GM21423 (cell line): ENCODE data around the gene RNF10.
"Not testable (repeated sequence)": the region's sequence is repeated elsewhere in the genome, so short reads cannot be mapped to it uniquely, and the experiment has no call there.

Experiments
- ATAC-seq: cut with Tn5 transposase; IDR thresholded peaks from one replicate; pipeline ENCODE4 v1.9.1; 2021; ENCODE audit warnings: mild to moderate bottlenecking, moderate library complexity; ENCODE audit not compliant: unreplicated experiment

RNF10 gene

DNA sequence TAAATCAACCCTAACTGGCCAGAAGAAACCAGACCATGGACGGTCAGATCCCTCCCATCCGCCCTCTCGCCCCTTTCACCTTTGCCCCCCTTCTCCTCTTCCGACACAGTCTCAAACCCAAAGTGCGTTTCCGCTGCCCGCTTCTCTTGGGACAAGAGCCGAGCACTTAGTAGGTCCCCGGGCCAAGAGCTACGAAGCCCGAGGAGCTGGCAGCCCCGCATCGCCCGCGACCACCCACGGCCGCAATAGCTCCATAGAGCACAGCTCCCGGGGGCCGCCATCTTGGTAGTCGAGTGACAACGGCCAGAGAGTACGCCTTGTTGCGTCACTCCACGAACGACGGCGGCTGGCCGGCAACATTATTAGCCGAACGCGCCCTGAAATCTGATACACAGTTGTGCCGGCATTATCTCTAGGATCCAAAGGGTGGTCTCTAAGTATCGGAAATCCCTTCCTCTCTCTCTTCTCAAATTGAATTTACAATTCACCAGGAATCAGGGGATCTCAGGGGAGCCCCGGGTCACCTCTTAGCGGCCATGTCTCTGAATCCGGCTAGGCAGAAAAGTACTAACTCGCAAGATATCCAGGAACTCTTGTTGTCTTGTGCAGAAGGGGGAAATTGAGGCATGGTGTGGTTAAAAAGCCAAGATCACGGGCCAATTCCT, 5.2 kb upstream of the RNF10 start, which contains the start of gene COQ5:
Gene COQ5, minus strand, starts transcription at position 298 of the 665 bp plus-strand sequence. Its CDS starts 17 bp downstream, at position 281.
- peak; percentile 79 for ATAC-seq

DNA sequence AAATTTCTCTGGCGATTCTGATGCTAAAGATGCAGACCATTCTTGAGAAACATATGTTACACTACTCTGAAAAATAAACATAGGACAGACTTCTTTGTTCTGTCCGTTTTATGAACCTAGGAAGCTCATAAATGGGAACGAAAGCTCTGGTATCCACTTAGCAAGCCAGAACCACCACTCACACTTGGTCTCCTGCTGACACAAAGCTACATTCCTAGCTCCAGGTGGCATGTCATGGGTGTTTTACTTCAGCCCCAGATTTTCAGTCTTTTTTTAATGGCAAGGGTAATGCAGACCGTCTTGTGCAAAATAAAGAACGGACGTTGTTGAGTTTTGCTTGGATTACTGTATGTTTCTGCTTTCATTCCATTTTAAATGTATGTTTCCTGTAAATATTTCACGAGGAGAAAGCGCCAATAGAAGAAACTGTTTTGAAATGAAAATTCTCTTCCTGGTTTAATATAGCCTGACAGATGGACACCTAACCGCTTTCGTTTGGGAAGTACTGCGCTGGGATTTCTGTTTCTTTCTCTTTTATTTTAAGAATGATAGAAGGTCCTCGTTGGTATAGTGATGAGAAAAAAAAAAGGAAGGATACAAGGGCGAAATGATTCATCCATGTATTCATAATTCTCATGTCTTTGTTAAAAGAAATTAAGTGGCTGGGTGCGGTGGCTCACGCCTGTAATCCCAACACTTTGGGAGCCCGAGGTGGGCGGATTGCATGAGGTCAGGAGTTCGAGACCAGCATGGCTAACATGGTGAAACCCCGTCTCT, 4.3 kb upstream of the RNF10 start:
- ATAC-seq: no peak

DNA sequence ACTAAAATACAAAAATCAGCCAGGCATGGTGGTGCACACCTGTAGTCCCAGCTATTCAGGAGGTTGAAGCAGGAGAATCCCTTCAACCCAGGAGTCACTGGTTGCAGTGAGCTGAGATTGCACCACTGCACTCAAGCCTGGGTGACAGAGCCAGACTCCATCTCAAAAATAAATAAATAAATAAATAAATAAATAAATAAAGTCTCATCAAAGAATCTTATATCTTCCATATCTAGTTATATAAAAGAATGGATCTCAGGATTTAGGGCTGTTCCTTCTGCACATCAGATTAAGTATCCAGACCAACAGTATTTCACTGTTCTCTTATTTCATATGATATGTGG, 3.8 kb upstream of the RNF10 start:
- not testable (repeated sequence) for ATAC-seq

GRCh38 chr12:120532701-120533238, 1.4 kb upstream of the RNF10 start:
- no peak for ATAC-seq

GRCh38 chr12:120534703-120535655, 823 bp downstream of the RNF10 start:
- ATAC-seq: peak; percentile 33

DNA sequence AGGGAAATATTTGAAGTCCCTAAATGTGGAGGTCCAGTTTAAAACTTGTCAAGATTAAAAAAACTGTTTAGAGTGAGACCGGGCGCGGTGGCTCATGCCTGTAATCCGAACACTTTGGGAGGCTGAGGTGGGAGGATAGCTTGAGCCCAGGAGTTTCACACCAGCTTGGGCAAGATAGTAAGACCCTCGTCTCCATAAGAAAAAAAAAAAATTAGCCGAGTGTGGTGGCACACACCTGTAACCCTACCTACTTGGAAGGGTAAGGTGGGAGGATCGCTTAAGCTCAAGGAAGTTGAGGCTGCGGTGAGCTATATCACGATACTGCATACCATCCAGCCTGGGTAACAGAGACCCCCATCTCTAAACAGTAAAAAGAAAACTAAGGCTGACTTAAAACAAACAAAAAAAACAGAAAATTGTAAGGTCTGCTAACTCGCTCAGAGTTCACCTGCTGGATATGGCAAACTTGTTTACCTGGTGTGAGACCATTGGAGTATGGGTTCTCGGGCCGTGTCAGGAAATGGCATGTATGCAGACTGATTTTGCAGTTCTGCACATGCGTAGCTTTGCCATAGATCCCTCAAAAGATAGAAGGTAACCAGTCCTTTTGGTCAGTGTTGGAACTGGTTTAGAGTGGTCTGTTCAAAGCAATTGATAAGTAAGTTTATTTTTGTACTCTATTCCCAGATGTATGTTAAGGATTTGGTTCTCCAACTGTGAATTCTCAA, 2.1 kb downstream of the RNF10 start:
- no peak for ATAC-seq

DNA sequence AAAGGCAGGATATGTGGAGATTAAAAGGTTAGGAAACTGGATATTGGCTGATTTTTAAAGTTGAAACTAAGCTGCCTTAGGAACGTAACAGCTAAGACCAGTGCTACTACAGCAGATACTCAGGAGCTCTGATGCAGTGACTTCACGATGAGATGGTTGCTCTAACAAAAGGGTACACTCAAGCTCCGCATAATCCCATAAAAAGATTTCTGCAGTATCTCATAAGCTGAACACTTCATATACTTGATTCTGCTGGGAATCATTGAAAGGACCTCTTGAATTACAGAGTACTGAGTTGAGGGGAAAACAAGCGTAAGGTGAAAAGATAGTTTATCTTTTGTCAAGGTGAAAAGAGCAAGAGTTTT, 3.7 kb downstream of the RNF10 start:
- no peak for ATAC-seq

GRCh38 chr12:120538281-120539156, 4.4 kb downstream of the RNF10 start:
- no peak for ATAC-seq

DNA sequence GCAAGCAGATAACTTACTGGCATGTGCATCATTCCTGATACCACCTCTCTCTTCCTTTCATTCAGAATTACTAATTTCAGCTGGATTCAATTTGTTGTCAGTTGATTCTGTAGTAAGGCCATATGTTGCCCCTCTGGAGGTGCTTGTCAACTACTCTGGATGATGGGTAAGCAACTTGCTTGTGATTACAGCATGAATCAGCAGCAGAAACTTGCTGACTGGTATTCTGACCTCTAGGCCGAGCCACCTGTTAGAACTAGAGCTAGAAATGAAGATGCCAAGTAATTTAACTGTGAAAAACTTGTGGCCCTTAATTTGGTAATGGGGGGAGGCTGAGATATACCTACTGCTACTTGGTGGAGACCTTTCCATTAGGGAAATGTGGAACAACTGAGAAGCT, 5.1 kb downstream of the RNF10 start:
- no peak for ATAC-seq

DNA sequence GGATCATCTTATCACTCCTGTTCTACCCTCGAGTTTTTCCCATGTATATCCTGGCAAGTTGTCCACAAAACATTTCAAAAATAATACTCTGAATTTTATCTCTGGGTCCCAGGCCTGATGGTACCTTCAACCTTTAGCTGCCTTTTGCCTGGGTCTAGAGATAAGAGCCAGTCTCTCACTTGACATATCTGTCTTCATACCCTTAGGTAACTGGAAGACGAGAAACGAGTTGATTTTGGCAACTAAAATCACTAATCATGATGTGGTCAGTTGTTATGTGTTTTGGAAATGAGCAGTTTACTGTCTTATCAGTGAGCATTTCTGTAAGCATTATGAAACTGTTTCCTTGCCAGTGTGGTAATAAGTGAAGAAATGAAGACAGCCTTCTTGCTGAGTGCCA, 6.3 kb downstream of the RNF10 start:
- no peak for ATAC-seq

DNA sequence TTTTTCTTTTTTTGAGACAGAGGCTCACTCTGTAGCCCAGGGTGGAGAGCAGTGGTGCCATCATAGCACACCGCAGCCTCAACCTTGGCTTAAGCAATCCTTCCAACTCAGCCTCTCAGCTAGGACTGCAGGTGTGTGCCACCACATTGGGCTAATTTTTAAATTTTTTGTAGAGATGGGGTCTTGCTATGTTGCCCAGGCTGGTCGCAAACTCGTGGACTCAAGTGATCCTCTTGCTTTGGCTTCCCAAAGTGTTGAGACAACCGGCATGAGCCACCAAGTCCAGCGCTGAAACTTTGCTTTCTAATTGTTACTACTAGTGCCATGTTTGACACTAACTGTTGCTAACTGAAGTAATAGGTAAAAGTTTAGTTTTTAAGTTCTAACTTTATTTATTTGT, 8.0 kb downstream of the RNF10 start:
- ATAC-seq: no peak

GRCh38 chr12:120544691-120545090, 10.5 kb downstream of the RNF10 start:
- ATAC-seq: no peak

DNA sequence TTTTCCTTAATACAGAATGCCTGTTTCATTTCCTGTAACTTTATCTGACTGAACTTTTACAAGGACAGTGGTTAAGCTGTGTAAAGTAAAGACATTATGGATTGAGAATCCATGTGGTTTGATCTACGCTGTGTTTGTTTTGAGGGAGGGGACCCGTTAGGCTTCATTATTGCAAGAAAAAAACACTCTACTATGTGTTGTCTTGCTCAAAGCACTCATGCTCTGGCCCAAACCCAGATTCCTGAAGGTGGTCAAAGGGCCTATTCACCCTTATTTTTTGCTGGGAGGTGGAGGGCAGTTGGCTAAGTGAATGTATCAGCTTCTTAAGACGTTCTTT, 11.9 kb downstream of the RNF10 start:
- ATAC-seq: no peak

GRCh38 chr12:120554678-120555077, 20.5 kb downstream of the RNF10 start:
- ATAC-seq: no peak

DNA sequence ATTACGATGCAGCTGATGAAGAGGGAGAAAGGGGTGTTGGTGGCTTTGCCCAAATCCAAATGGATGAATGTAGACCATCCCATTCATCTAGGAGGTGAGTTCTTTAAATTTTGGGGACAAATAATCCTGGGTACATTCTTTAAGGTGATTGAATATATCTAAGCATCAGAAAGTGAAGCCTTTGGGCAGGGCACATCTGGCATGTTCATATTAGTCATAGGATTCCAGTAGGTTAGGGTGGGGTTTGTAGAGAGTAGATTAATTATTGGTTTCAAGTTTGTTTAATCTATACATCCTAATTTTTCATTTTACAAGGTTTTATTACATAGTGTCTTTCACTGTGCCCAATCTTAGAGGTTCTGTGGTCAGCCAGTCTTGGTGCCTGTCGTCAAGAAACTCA, 23.4 kb downstream of the RNF10 start:
- ATAC-seq: no peak

GRCh38 chr12:120562906-120563305, 28.8 kb downstream of the RNF10 start:
- no peak for ATAC-seq

DNA sequence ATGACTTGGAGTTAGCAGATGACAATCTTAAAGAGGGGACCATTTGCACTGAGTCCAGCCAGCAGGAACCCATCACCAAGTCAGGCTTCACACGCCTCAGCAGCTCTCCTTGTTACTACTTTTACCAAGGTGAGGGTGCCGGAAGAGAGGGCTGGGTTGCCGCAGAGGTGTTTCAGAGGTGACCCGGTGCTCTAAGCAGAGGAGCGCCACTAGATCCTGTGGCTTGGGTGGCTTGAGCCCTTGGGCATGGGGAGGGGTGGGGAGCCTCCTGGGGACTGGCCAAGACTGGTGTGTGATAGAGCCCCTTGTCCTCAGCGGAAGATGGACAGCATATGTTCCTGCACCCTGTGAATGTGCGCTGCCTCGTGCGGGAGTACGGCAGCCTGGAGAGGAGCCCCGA, 29.3 kb downstream of the RNF10 start:
- ATAC-seq: no peak

GRCh38 chr12:120571299-120571698, 37.1 kb downstream of the RNF10 start:
- no peak for ATAC-seq

DNA sequence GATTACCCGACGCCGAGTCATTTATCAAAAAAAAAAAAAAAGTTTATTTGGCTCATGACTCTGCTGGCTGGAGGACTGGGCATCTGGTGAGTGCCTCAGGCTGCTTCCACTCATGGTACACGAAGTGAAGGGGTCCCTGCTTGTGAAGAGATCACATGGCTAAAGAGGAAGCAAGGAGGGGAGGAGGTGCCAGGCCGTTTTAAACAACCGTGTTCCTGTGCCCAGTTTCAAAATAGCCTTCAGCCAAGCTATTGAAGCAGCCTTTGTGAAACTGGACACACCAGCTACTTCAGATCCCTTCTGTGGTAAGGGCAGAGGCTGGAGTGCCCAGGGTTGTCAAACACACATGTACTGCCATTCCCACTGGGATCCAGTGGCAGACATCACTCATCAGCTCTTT, 39.4 kb downstream of the RNF10 start:
- ATAC-seq: no peak

- ATAC-seq: no peak
Measured at GRCh38 chr12:120574106-120574505, 40.0 kb downstream of the RNF10 start.
